D721Med (cell line): ENCODE results near the gene LGALS3BP.

ENCODE experiments used
- DNase-seq: peaks from one replicate; pipeline ENCODE4 v3.0.0; 2011; ENCODE audit warnings: low spot score; ENCODE audit not compliant: insufficient read length
- FAIRE-seq: peaks from 2 replicates; lab custom pipeline; 2011; peaks lifted over from hg19 to GRCh38; lab: Jason Lieb, UNC
- TF ChIP-seq, protein P1 (sequence below): IDR thresholded peaks from 2 replicates; pipeline ENCODE4 v1.5.1; 2012; ENCODE audit warnings: mild to moderate bottlenecking, control low read depth; ENCODE audit not compliant: insufficient read depth; ENCODE audit errors: missing control alignments

Gene LGALS3BP

DNA sequence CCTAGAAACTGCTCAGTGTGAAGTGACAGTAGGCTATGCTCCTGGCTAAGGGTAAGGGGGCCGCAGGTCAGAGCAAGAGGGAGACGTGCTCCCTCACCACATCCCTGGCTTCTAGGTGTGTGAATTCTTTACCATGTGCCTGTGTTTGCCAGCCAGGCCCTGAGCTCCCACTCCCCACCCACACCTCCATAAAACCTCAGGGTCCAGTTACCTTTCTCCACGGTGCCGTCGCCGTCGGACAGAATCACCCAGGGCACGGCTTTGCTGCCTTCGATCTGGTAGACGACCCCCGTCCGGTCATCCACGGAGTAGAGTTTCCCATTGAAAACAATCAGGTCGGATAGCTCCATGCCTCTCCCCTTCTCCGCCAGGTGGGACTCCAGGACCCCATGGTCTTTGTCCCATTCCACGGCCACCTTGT, 17.1 kb upstream of the LGALS3BP start:
- TF ChIP-seq, protein P1, sequence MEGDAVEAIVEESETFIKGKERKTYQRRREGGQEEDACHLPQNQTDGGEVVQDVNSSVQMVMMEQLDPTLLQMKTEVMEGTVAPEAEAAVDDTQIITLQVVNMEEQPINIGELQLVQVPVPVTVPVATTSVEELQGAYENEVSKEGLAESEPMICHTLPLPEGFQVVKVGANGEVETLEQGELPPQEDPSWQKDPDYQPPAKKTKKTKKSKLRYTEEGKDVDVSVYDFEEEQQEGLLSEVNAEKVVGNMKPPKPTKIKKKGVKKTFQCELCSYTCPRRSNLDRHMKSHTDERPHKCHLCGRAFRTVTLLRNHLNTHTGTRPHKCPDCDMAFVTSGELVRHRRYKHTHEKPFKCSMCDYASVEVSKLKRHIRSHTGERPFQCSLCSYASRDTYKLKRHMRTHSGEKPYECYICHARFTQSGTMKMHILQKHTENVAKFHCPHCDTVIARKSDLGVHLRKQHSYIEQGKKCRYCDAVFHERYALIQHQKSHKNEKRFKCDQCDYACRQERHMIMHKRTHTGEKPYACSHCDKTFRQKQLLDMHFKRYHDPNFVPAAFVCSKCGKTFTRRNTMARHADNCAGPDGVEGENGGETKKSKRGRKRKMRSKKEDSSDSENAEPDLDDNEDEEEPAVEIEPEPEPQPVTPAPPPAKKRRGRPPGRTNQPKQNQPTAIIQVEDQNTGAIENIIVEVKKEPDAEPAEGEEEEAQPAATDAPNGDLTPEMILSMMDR = no peak
- DNase-seq = no peak
- no peak for FAIRE-seq

DNA sequence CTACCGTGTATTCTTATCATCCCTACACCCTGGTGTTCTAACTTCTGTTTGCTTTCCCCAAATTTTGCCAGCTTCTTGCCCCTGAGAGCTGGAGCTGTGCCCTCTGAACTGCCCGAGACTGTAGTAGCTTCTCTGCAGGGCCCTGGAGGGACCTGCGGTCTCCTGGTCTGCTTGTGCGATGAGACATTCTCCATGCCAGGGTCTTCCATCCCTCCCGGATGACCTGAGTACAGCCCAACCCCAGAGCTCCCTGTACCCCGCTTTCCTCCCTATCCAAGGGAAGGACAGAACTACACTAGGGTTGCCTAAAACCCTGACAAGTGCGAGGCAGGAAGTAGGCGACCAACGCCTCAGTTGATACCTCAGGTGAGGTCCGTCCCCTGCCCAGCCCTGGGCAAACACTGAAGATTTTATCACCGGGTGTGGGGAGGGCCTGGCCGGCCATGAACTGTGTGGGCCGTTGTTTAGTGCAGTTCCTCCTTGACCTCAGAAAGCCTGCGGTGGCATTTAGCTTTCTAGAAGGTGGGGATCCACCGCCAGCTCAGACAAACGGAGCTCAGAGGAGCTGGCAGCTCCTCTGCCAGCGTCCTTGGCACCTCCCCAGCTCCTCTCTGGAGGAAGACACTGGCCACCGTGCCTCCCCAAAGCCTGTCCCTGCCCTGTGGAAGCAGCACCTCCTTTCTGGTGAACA, 16.2 kb upstream of the LGALS3BP start:
- FAIRE-seq = no peak
- no peak for DNase-seq

DNA sequence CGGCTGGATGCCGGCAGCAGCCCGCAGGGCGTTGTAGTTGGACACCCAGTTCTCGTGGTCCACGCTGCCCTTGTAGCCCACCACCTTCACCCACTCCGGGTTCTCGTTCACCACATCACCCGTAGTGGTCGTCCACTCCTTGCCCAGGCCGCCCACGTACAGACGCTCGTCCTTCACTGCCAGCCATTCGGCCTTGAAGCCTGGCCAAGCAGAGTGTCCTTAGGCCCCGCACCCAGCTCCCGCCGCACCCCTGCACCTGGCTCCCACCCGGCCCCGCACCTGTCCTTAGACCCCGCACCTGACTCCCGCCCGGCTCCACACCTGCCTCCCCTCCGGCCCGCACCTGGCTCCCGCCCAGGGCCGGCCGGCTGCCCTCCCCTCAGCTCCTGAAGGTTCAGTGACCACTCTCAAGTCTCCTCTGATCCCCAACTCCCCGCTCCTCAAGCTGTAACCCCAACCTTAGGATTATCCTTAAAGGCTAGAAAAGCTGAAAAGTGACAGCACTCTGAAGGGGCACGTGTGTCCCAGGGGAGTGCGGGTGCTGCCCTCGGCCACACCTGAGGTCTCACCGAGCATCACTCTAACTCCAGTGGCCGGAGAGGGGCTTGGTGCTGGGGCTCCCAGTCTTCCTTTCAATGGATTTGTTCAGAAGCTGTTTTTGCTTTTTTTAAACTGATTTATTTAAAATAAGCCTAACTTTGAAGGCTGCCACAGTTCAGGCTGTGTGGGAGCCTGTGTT, 15.5 kb upstream of the LGALS3BP start:
- TF ChIP-seq, protein P1 = no peak
- FAIRE-seq (no peak), DNase-seq (no peak)

More for the DNA sequence above, 16.2 kb upstream of the LGALS3BP start:
- TF ChIP-seq, protein P1 = no peak

DNA sequence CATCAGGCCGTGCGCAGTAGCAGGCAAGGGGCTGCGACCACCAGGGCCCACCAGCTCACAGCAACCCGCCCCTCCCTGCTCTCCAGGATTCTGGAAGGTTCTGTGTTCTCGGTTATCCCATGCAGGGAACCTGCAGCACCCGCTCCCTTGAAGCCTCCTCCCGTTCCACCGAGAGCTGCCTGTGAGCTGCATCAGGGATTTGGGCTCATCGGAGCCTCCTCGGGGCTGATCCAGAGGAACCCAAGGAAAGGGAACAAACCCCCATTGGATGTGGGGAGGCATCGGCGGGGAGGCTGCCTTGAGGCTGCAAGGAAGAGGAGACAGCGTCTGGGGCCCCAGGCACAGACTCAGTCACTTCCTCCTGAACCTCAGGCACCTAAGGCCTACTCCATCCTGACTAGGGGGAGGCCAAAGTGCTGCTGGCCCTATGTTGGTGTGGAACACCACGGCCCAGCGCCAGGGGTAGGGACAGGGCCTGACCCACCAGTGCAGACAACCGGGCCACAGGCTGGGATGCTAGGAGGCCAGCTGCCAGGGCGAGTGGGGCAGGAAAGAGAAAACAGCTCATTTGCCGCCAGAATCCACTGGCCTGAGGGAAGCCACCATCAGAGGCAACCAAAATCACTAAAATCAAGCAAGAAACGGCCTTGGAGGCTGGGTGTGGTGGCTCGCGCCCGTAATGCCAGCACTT, 14.4 kb upstream of the LGALS3BP start:
- TF ChIP-seq, protein P1 = no peak
- FAIRE-seq (no peak), DNase-seq (no peak)

DNA sequence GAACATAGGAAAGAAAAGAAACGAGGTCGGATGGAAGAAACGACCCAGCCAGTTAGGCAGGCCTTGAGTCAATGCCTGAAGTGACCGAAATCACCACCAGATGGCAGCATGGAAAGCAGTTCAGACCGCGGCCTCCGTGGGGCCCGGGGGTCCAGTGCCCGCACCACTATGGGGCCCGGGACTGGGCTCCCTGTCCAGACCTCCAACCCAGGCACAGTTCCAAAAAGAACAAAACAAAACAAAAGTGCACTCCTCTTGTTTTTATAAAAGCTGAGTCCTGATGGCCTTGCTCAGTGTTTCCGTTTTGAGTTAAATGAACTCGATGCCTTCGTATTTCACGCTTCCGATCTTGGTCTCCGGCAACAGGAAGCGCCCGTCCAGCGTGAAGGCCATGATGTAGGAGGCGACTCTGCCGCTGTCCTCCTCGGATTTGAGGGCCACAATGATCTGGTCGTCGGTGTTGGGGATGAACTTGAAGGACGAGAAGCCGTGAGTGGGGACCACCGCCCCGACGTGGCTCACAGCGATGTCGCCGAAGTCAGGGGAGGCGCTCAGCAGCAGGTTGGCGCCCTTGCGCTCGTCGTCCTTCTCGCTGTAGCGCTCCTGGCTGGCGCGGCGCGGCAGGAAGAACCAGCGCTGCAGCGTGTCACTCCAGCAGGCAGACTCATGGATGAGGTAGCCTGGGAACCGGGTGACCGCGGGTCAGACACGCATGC, 13.7 kb upstream of the LGALS3BP start:
- FAIRE-seq = no peak
- TF ChIP-seq, protein P1 = peak; percentile 77
- DNase-seq = no peak

DNA sequence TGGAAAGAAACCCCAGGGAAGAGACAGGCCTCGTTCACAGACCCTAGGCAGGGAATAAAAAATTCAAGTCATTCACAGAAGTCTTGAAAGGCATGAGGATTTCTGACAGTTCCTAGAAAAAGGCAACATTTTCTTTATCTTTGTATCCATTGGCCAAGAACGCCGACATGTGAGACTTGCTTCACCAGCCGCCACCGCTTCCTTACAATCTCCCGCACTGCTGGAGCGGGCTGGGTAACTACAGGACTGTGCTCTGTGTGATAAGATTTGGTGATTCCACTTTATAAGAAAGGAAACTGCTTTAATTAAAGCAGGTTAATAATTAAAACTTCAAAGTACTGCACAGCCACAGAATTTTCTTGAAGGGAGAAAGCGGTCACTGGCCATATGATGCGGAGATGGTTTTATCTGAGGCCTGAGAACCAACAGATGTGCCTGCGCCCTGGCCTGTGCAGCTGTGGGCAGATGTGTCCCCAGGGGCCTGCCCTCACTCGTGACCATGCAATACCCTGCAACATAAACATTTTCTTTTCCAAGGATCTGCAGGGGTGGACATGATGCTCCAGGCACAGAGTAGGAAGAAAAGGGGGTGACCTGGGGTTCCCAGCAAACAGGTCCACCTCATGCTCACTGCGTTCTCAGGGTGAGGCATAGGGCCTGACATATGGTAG, 13.0 kb upstream of the LGALS3BP start:
- DNase-seq = no peak
- TF ChIP-seq, protein P1 = no peak
- FAIRE-seq = no peak
